ENCODE results near the gene DHCR7. TPM values are rescaled to one million over a fixed set of nuclear protein-coding genes. Genes with fewer than 3 reads are reported as not detected.

DHCR7 gene
- total RNA-seq, 1 donor from 2014 or later = 32.3 TPM

DNA sequence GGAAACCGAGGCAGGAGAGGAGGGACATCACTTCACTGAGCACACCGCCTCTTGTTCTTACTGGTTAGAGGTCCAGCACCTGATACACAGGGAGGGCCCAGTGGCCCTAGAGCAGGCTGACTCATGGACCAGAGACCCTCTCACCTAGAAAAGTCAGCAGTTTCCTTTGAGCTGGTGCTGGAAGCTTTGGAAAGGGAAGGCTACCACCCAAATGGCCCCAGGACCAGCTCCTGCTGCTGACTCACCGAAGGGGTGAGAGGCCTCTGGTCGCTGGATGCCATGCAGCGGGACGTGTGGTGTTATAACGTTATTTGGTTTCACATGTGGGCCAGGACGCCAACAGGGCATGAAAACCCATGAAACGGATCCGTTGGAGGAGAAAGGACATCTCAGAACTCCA, 8.6 kb upstream of the DHCR7 start:
- DNase-seq (ENCODE audit: low read depth) = no peak
- no peak overlapping the region for H3K4me3 ChIP-seq (ENCODE audit: low read depth, low read length)
- TF ChIP-seq CTCF (conservative IDR thresholded peaks at IDR 0.05; ENCODE audit: low read depth, low read length) = no peak

GRCh38 chr11:71456294-71456693, 8.1 kb upstream of the DHCR7 start:
- TF ChIP-seq CTCF (conservative IDR thresholded peaks at IDR 0.05; ENCODE audit: low read depth, low read length) = no peak
- no peak for DNase-seq (ENCODE audit: low read depth)
- H3K4me3 ChIP-seq (ENCODE audit: low read depth, low read length) = no peak overlapping the region

GRCh38 chr11:71454470-71455113, 6.4 kb upstream of the DHCR7 start:
- DNase-seq (ENCODE audit: low read depth) = no peak
- H3K4me3 ChIP-seq (ENCODE audit: low read depth, low read length) = peak overlapping the region; percentile 93
- TF ChIP-seq CTCF (conservative IDR thresholded peaks at IDR 0.05; ENCODE audit: low read depth, low read length) = peak; percentile 36

- peak overlapping the region; percentile 93 for H3K4me3 ChIP-seq (ENCODE audit: low read depth, low read length)
- TF ChIP-seq CTCF (conservative IDR thresholded peaks at IDR 0.05; ENCODE audit: low read depth, low read length) = no peak
- DNase-seq (ENCODE audit: low read depth) = no peak
Observed at GRCh38 chr11:71453918-71454304, 5.7 kb upstream of the DHCR7 start.

DNA sequence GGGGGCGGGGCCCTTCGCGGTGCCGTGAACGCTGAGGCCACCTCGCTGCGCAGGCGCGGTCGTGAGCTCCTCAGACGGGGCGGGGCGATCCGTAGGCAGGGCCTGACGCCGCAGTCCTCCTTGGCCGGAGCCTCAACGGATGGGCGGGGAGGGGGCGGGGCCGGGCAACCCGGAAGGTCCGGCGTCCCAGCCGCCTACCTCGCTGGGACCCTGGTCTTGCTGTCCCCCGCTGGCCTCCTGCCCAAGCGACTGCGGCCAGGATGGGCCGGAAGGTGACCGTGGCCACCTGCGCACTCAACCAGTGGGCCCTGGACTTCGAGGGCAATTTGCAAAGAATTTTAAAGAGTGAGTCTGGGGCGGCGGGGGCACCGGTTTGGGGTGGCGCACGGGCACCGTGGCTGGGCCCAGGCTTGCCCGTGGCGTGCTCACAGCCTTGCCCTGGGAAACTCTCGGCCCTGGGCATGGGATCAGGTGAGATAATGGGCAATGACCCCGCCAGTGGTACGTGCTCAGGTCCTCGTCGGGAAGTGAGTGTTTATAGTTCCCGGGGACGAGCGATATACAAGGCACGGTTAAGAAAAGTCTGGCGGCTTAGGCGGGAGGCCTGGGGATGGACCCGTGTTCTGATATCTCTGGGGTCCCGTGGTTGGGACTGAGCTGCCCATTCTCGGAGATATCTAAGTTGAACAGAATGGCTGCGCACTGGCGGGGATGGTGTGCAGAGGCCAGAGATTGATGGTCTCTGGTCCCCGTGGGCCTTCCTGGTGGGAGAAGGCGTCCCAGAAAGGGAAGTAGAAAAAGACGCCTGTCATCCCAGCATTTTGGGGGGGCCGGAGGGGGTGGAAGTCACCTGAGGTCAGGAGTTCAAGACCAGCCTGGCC, 5.1 kb upstream of the DHCR7 start, which contains the start of gene NADSYN1:
Gene NADSYN1 (plus strand): TSS at position 167 of the 881 bp plus-strand sequence. CDS start 94 bp downstream, at position 261.
- DNase-seq (ENCODE audit: low read depth) = no peak
- no peak for TF ChIP-seq CTCF (conservative IDR thresholded peaks at IDR 0.05; ENCODE audit: low read depth, low read length)
- H3K4me3 ChIP-seq (ENCODE audit: low read depth, low read length) = peak within 1 kb of the TSS; percentile 93

- peak overlapping the region; percentile 93 for H3K4me3 ChIP-seq (ENCODE audit: low read depth, low read length)
- no peak for TF ChIP-seq CTCF (conservative IDR thresholded peaks at IDR 0.05; ENCODE audit: low read depth, low read length)
- no peak for DNase-seq (ENCODE audit: low read depth)
Observed at GRCh38 chr11:71452199-71453036, 4.2 kb upstream of the DHCR7 start.
